Measurements from ENCODE around the gene CHAF1B. TPM values are rescaled to one million over a fixed set of nuclear protein-coding genes. Genes with fewer than 3 reads are reported as not detected.

CHAF1B gene
- total and polyA plus RNA-seq, 2 of the 8 experiments (the other 6 are each of a cell fraction or from before 2014, with no cell fraction given): 11.8 to 23.1 TPM

- Histone ChIP-seq H2BK120ac (replicated peaks; ENCODE audit: low read depth, low read length) (no peak overlapping the region), H2BK15ac (ENCODE audit: low read length) (no peak overlapping the region), H3K14ac (ENCODE audit: insufficient read length) (no peak overlapping the region), H3K18ac (ENCODE audit: extremely low read depth, low read length) (no peak overlapping the region), H4K20me1 (replicated peaks in 1 of 2; ENCODE audit: control insufficient read depth in 1 of 2, insufficient read depth in 2 of 2, low read length in 2 of 2) (peaks cover 0 to 2% of the 10 kb centered on the region in 2 experiments), H3K4me3 (ENCODE audit: extremely low read depth in 1 of 4, insufficient read depth in 2 of 4, low read depth in 3 of 4, low read length in 4 of 4) (no peak overlapping the region), H2BK20ac (ENCODE audit: low read length) (no peak overlapping the region), H3K23ac (ENCODE audit: insufficient read length) (no peak overlapping the region), H2BK5ac (ENCODE audit: low read depth, low read length) (no peak overlapping the region), H3K4me2 (ENCODE audit: insufficient read depth in 1 of 2, low read depth in 2 of 2, low read length in 2 of 2) (no peak overlapping the region), H3K27ac (ENCODE audit: low read depth, low read length) (no peak overlapping the region), H3K79me2 (ENCODE audit: control insufficient read depth in 1 of 2, insufficient read depth in 2 of 2, low read length in 2 of 2) (no peaks in the 10 kb centered on the region), H4K8ac (ENCODE audit: extremely low read depth, insufficient read depth, low read length) (no peak overlapping the region), H3K9me3 (ENCODE audit: insufficient read depth in 2 of 2, low read depth in 1 of 2, low read length in 1 of 2) (no peaks in the 10 kb centered on the region), H3K4ac (replicated peaks; ENCODE audit: insufficient read length, low read depth, low read length) (no peak overlapping the region), H2AK5ac (ENCODE audit: low read depth, low read length) (no peak overlapping the region), H3K79me1 (ENCODE audit: low read depth, low read length) (no peaks in the 10 kb centered on the region), H3K4me1 (replicated peaks in 1 of 4; ENCODE audit: control insufficient read depth in 3 of 4, insufficient read depth in 4 of 4, low read length in 3 of 4) (no peaks in the 10 kb centered on the region), H3K27me3 (replicated peaks in 1 of 4; ENCODE audit: control insufficient read depth in 3 of 4, extremely low read depth in 1 of 4, insufficient read depth in 3 of 4, low read length in 3 of 4) (no peaks in the 10 kb centered on the region), H2BK12ac (ENCODE audit: low read depth, low read length) (no peak overlapping the region), H2AFZ (ENCODE audit: low read length) (no peak overlapping the region), H3K36me3 (ENCODE audit: control insufficient read depth in 2 of 4, insufficient read depth in 4 of 4, low read length in 3 of 4) (peaks cover 5 to 65% (median 32%) of the 10 kb centered on the region in 4 experiments; a peak in 7 of 8 replicates), H4K5ac (ENCODE audit: insufficient read length, low read depth, low read length) (no peak overlapping the region), H3K56ac (replicated peaks; ENCODE audit: insufficient read length, low read depth, low read length) (no peak overlapping the region), H3K9ac (replicated peaks in 1 of 4; ENCODE audit: extremely low read depth in 1 of 4, low read depth in 3 of 4, low read length in 3 of 4) (no peak overlapping the region), H3K23me2 (ENCODE audit: low read depth, low read length) (no peaks in the 10 kb centered on the region), H4K91ac (replicated peaks; ENCODE audit: insufficient read length, low read length) (no peak overlapping the region)
- DNase-seq (ENCODE audit: low read depth in 1 of 2, low spot score in 2 of 2) (no peak), FAIRE-seq (no peak)
- POLR2A ChIA-PET (ENCODE audit: partially characterized antibody): no interaction called here
- CTCF ChIA-PET (ENCODE audit: partially characterized antibody): interaction anchor here (0.6 kb wide), 2 partner anchors 9 to 146 kb away, joined by 3 read pairs; no protein-coding TSS in a partner anchor
- 91% methylated on average over 2 of the region's 2 CpGs; no CpG with 5 or more reads in 1 of the 2 experiments for WGBS, 2 experiments (ENCODE audit: extremely low coverage in 1 of 2, insufficient coverage in 1 of 2, insufficient read length in 1 of 2, insufficient replicate concordance in 2 of 2, low coverage in 1 of 2, low lambda C conversion rate in 2 of 2, missing lambda C conversion rate in 1 of 2)
- TF ChIP-seq TAF1 (IDR thresholded peaks at IDR 0.05; ENCODE audit: low read depth, low read length) (no peak), ZNF274 (IDR thresholded peaks at IDR 0.05; ENCODE audit: borderline replicate concordance, extremely low read depth, low read length) (no peak), RNF2 (IDR thresholded peaks at IDR 0.05; ENCODE audit: borderline replicate concordance, low read depth, low read length, missing control alignments, poor library complexity, severe bottlenecking) (no peak)
These were observed 35.9 kb upstream of the CHAF1B start for GRCh38 chr21:36349315-36349714.

Measured in H1 (cell line).